ENCODE data around the gene ZDHHC7.

ZDHHC7 gene

GRCh38 chr16:84928679-84929420, 82.5 kb downstream of the ZDHHC7 start:
- H3K4me2 ChIP-seq (ENCODE audit: low read length) = no peak overlapping the region
- H3K4me3 ChIP-seq (ENCODE audit: low read length) = no peak overlapping the region
- no peaks in the 10 kb centered on the region for H3K27me3 ChIP-seq (ENCODE audit: low read depth, low read length)
- H2AFZ ChIP-seq (ENCODE audit: low read depth, low read length) = no peak overlapping the region
- H4K20me1 ChIP-seq (ENCODE audit: insufficient read depth, low read length) = no peaks in the 10 kb centered on the region
- H3K79me2 ChIP-seq (ENCODE audit: low read length) = no peaks in the 10 kb centered on the region
- no peak overlapping the region for H3K27ac ChIP-seq (ENCODE audit: low read length)
- H3K4me1 ChIP-seq (ENCODE audit: low read length) = no peaks in the 10 kb centered on the region
- no peak for TF ChIP-seq EZH2phosphoT487 (IDR thresholded peaks at IDR 0.05; ENCODE audit: low read depth)
- TF ChIP-seq, protein P1, sequence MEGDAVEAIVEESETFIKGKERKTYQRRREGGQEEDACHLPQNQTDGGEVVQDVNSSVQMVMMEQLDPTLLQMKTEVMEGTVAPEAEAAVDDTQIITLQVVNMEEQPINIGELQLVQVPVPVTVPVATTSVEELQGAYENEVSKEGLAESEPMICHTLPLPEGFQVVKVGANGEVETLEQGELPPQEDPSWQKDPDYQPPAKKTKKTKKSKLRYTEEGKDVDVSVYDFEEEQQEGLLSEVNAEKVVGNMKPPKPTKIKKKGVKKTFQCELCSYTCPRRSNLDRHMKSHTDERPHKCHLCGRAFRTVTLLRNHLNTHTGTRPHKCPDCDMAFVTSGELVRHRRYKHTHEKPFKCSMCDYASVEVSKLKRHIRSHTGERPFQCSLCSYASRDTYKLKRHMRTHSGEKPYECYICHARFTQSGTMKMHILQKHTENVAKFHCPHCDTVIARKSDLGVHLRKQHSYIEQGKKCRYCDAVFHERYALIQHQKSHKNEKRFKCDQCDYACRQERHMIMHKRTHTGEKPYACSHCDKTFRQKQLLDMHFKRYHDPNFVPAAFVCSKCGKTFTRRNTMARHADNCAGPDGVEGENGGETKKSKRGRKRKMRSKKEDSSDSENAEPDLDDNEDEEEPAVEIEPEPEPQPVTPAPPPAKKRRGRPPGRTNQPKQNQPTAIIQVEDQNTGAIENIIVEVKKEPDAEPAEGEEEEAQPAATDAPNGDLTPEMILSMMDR (IDR thresholded peaks at IDR 0.05; ENCODE audit: low read depth, low read length) = no peak
- no peak overlapping the region for H3K9ac ChIP-seq (ENCODE audit: low read length)
- no peaks in the 10 kb centered on the region for H3K36me3 ChIP-seq (replicated peaks; ENCODE audit: low read depth, low read length)
- no peaks in the 10 kb centered on the region for H3K9me3 ChIP-seq (ENCODE audit: insufficient read depth, low read length)

DNA sequence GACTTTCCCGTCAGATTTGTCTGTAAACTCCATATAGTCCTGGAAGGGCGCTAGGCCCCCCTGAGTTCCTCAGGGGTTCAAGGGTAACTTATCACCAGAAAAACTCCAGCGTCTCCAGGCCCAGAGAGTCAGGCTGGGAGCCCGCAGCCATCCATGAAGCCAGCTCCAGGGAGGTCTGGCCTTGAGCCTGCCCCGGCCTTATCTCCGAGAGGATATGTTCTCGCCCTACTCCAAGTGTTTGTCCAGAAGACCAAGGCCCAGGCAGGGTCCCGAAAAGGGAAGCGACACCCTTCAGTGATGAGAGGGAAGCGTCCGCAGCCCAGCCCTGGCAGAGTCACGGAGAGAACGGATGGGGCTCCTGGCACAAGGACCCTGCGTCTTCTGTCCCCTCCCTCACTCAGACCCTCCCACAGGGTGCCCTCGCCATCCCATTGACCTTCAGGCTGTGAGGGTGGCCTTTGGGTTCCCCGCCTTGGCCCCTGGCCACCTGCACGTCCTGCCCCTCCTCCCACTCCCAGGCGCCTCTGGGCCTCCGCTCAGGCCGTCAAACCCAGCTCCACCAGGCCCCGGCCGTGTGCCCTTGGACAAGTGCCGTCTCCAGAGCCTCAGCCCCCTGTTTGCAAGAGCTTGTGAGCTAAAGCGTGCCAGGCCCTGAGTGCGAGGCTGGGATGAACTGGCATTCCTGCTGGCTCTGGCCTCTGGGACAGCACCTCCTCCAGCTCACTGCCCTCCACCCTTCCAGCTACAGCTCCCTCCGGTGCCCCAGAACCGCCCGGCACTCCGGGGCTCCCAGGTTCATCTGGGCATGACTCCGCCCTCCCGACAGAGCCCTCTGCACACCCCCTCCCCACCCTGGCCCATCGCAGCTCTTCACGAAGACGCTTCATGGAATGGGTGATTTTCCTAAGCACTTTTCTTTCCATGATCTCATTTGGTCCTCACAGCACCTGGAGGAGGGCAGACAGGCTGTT, 83.4 kb downstream of the ZDHHC7 start:
- no peaks in the 10 kb centered on the region for H3K27me3 ChIP-seq (ENCODE audit: low read depth, low read length)
- H2AFZ ChIP-seq (ENCODE audit: low read depth, low read length) = no peak overlapping the region
- no peak overlapping the region for H3K27ac ChIP-seq (ENCODE audit: low read length)

DNA sequence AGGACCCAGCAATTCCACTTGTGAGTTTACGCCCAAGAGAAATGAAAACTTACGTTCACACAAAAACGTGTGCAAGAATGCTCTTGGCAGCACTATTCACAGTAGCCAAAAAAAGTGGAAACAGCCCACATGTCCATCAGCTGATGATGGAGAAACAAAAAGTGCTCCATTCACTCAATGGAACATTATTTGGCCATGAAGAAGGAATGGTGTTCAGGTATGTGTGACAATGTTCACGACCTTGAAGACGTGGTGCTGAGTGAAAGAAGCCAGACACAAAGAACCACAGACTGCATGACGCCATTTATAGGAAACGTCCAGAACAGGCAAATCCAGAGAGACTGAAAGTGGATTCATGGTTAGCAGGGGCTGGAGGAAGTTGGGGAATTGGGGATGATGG, 84.9 kb downstream of the ZDHHC7 start:
- H3K27ac ChIP-seq (ENCODE audit: low read length) = no peak overlapping the region
- no peak overlapping the region for H3K4me2 ChIP-seq (ENCODE audit: low read length)
- no peaks in the 10 kb centered on the region for H3K27me3 ChIP-seq (ENCODE audit: low read depth, low read length)
- no peak overlapping the region for H3K4me3 ChIP-seq (ENCODE audit: low read length)
- H3K4me1 ChIP-seq (ENCODE audit: low read length) = no peaks in the 10 kb centered on the region
- H4K20me1 ChIP-seq (ENCODE audit: insufficient read depth, low read length) = no peaks in the 10 kb centered on the region
- H3K9me3 ChIP-seq (ENCODE audit: insufficient read depth, low read length) = no peaks in the 10 kb centered on the region
- no peak overlapping the region for H2AFZ ChIP-seq (ENCODE audit: low read depth, low read length)
- H3K9ac ChIP-seq (ENCODE audit: low read length) = no peak overlapping the region
- no peaks in the 10 kb centered on the region for H3K79me2 ChIP-seq (ENCODE audit: low read length)
- H3K36me3 ChIP-seq (replicated peaks; ENCODE audit: low read depth, low read length) = no peaks in the 10 kb centered on the region
- TF ChIP-seq, protein P1 (IDR thresholded peaks at IDR 0.05; ENCODE audit: low read depth, low read length) = no peak
- no peak for TF ChIP-seq EZH2phosphoT487 (IDR thresholded peaks at IDR 0.05; ENCODE audit: low read depth)

More for the DNA sequence above, 83.4 kb downstream of the ZDHHC7 start:
- Histone ChIP-seq H3K79me2 (ENCODE audit: low read length) (no peaks in the 10 kb centered on the region), H4K20me1 (ENCODE audit: insufficient read depth, low read length) (no peaks in the 10 kb centered on the region), H3K4me3 (ENCODE audit: low read length) (no peak overlapping the region), H3K9ac (ENCODE audit: low read length) (no peak overlapping the region), H3K36me3 (replicated peaks; ENCODE audit: low read depth, low read length) (no peaks in the 10 kb centered on the region), H3K9me3 (ENCODE audit: insufficient read depth, low read length) (no peaks in the 10 kb centered on the region), H3K4me1 (ENCODE audit: low read length) (no peaks in the 10 kb centered on the region), H3K4me2 (ENCODE audit: low read length) (no peak overlapping the region)
- TF ChIP-seq, protein P1 (IDR thresholded peaks at IDR 0.05; ENCODE audit: low read depth, low read length) = no peak
- TF ChIP-seq EZH2phosphoT487 (IDR thresholded peaks at IDR 0.05; ENCODE audit: low read depth) = no peak

- no peaks in the 10 kb centered on the region for H3K4me1 ChIP-seq (ENCODE audit: low read length)
- H3K4me3 ChIP-seq (ENCODE audit: low read length) = no peak overlapping the region
- no peaks in the 10 kb centered on the region for H3K9me3 ChIP-seq (ENCODE audit: insufficient read depth, low read length)
- no peak overlapping the region for H2AFZ ChIP-seq (ENCODE audit: low read depth, low read length)
- H4K20me1 ChIP-seq (ENCODE audit: insufficient read depth, low read length) = no peaks in the 10 kb centered on the region
- no peak overlapping the region for H3K9ac ChIP-seq (ENCODE audit: low read length)
- H3K27ac ChIP-seq (ENCODE audit: low read length) = no peak overlapping the region
- H3K27me3 ChIP-seq (ENCODE audit: low read depth, low read length) = no peaks in the 10 kb centered on the region
- no peak for TF ChIP-seq EZH2phosphoT487 (IDR thresholded peaks at IDR 0.05; ENCODE audit: low read depth)
- TF ChIP-seq, protein P1 (IDR thresholded peaks at IDR 0.05; ENCODE audit: low read depth, low read length) = no peak
- H3K4me2 ChIP-seq (ENCODE audit: low read length) = no peak overlapping the region
- H3K79me2 ChIP-seq (ENCODE audit: low read length) = no peaks in the 10 kb centered on the region
- no peaks in the 10 kb centered on the region for H3K36me3 ChIP-seq (replicated peaks; ENCODE audit: low read depth, low read length)
Observed at GRCh38 chr16:84925773-84926372, 85.5 kb downstream of the ZDHHC7 start.
